ENCODE results near the gene KCND2.

Gene KCND2

GRCh38 chr7:120703585-120704240, 430.7 kb downstream of the KCND2 start:
- H3K27ac ChIP-seq (ENCODE audit: low read depth, low read length) = no peak overlapping the region
- no peaks in the 10 kb centered on the region for H3K9me3 ChIP-seq (ENCODE audit: control insufficient read depth in 5 of 5, low read length in 5 of 5)
- no peaks in the 10 kb centered on the region for H3K27me3 ChIP-seq (ENCODE audit: control insufficient read depth in 5 of 5, insufficient read depth in 4 of 5, low read length in 5 of 5)
- H3K9ac ChIP-seq (ENCODE audit: low read length in 5 of 5) = no peak overlapping the region
- H3K36me3 ChIP-seq (ENCODE audit: control insufficient read depth in 5 of 5, insufficient read depth in 5 of 5, low read length in 5 of 5) = no peaks in the 10 kb centered on the region
- no peaks in the 10 kb centered on the region for H3K4me1 ChIP-seq (ENCODE audit: control insufficient read depth in 5 of 5, insufficient read depth in 5 of 5, low read length in 5 of 5)
- H3K4me3 ChIP-seq (ENCODE audit: low read depth in 1 of 5, low read length in 5 of 5) = no peak overlapping the region

GRCh38 chr7:120709252-120709971, 436.4 kb downstream of the KCND2 start:
- H3K27me3 ChIP-seq (ENCODE audit: control insufficient read depth in 5 of 5, insufficient read depth in 4 of 5, low read length in 5 of 5) = no peaks in the 10 kb centered on the region
- H3K9me3 ChIP-seq (ENCODE audit: control insufficient read depth in 5 of 5, low read length in 5 of 5) = no peaks in the 10 kb centered on the region
- no peaks in the 10 kb centered on the region for H3K36me3 ChIP-seq (ENCODE audit: control insufficient read depth in 5 of 5, insufficient read depth in 5 of 5, low read length in 5 of 5)
- H3K9ac ChIP-seq (ENCODE audit: low read length in 5 of 5) = no peak overlapping the region
- H3K27ac ChIP-seq (ENCODE audit: low read depth, low read length) = no peak overlapping the region
- no peak overlapping the region for H3K4me3 ChIP-seq (ENCODE audit: low read depth in 1 of 5, low read length in 5 of 5)
- H3K4me1 ChIP-seq (ENCODE audit: control insufficient read depth in 5 of 5, insufficient read depth in 5 of 5, low read length in 5 of 5) = no peaks in the 10 kb centered on the region

GRCh38 chr7:120709972-120710320, 437.0 kb downstream of the KCND2 start:
- Histone ChIP-seq H3K27ac (ENCODE audit: low read depth, low read length) (no peak overlapping the region), H3K4me1 (ENCODE audit: control insufficient read depth in 5 of 5, insufficient read depth in 5 of 5, low read length in 5 of 5) (no peaks in the 10 kb centered on the region), H3K4me3 (ENCODE audit: low read depth in 1 of 5, low read length in 5 of 5) (no peak overlapping the region), H3K9me3 (ENCODE audit: control insufficient read depth in 5 of 5, low read length in 5 of 5) (no peaks in the 10 kb centered on the region), H3K36me3 (ENCODE audit: control insufficient read depth in 5 of 5, insufficient read depth in 5 of 5, low read length in 5 of 5) (no peaks in the 10 kb centered on the region), H3K27me3 (ENCODE audit: control insufficient read depth in 5 of 5, insufficient read depth in 4 of 5, low read length in 5 of 5) (no peaks in the 10 kb centered on the region), H3K9ac (ENCODE audit: low read length in 5 of 5) (no peak overlapping the region)

- no peaks in the 10 kb centered on the region for H3K9me3 ChIP-seq (ENCODE audit: control insufficient read depth in 5 of 5, low read length in 5 of 5)
- H3K27ac ChIP-seq (ENCODE audit: low read depth, low read length) = no peak overlapping the region
- no peaks in the 10 kb centered on the region for H3K27me3 ChIP-seq (ENCODE audit: control insufficient read depth in 5 of 5, insufficient read depth in 4 of 5, low read length in 5 of 5)
- H3K9ac ChIP-seq (ENCODE audit: low read length in 5 of 5) = no peak overlapping the region
- H3K36me3 ChIP-seq (ENCODE audit: control insufficient read depth in 5 of 5, insufficient read depth in 5 of 5, low read length in 5 of 5) = no peaks in the 10 kb centered on the region
- H3K4me3 ChIP-seq (ENCODE audit: low read depth in 1 of 5, low read length in 5 of 5) = no peak overlapping the region
- H3K4me1 ChIP-seq (ENCODE audit: control insufficient read depth in 5 of 5, insufficient read depth in 5 of 5, low read length in 5 of 5) = peaks cover 0 to 3% (median 0%) of the 10 kb centered on the region in 5 donors
Measured at GRCh38 chr7:120714945-120715344, 442.0 kb downstream of the KCND2 start.

- no peak overlapping the region for H3K4me3 ChIP-seq (ENCODE audit: low read depth in 1 of 5, low read length in 5 of 5)
- no peaks in the 10 kb centered on the region for H3K36me3 ChIP-seq (ENCODE audit: control insufficient read depth in 5 of 5, insufficient read depth in 5 of 5, low read length in 5 of 5)
- H3K27me3 ChIP-seq (ENCODE audit: control insufficient read depth in 5 of 5, insufficient read depth in 4 of 5, low read length in 5 of 5) = no peaks in the 10 kb centered on the region
- no peak overlapping the region for H3K9ac ChIP-seq (ENCODE audit: low read length in 5 of 5)
- peaks cover 0 to 9% (median 0%) of the 10 kb centered on the region in 5 donors for H3K4me1 ChIP-seq (ENCODE audit: control insufficient read depth in 5 of 5, insufficient read depth in 5 of 5, low read length in 5 of 5)
- no peak overlapping the region for H3K27ac ChIP-seq (ENCODE audit: low read depth, low read length)
- H3K9me3 ChIP-seq (ENCODE audit: control insufficient read depth in 5 of 5, low read length in 5 of 5) = no peaks in the 10 kb centered on the region
Measured at GRCh38 chr7:120716307-120716706, 443.3 kb downstream of the KCND2 start.

GRCh38 chr7:120717166-120717565, 444.2 kb downstream of the KCND2 start:
- no peaks in the 10 kb centered on the region for H3K36me3 ChIP-seq (ENCODE audit: control insufficient read depth in 5 of 5, insufficient read depth in 5 of 5, low read length in 5 of 5)
- no peak overlapping the region for H3K9ac ChIP-seq (ENCODE audit: low read length in 5 of 5)
- no peaks in the 10 kb centered on the region for H3K27me3 ChIP-seq (ENCODE audit: control insufficient read depth in 5 of 5, insufficient read depth in 4 of 5, low read length in 5 of 5)
- H3K4me3 ChIP-seq (ENCODE audit: low read depth in 1 of 5, low read length in 5 of 5) = no peak overlapping the region
- no peak overlapping the region for H3K27ac ChIP-seq (ENCODE audit: low read depth, low read length)
- H3K4me1 ChIP-seq (ENCODE audit: control insufficient read depth in 5 of 5, insufficient read depth in 5 of 5, low read length in 5 of 5) = peaks cover 0 to 9% (median 0%) of the 10 kb centered on the region in 5 donors
- no peaks in the 10 kb centered on the region for H3K9me3 ChIP-seq (ENCODE audit: control insufficient read depth in 5 of 5, low read length in 5 of 5)

GRCh38 chr7:120718361-120718760, 445.4 kb downstream of the KCND2 start:
- peaks cover 0 to 9% (median 0%) of the 10 kb centered on the region in 5 donors for H3K4me1 ChIP-seq (ENCODE audit: control insufficient read depth in 5 of 5, insufficient read depth in 5 of 5, low read length in 5 of 5)
- no peaks in the 10 kb centered on the region for H3K9me3 ChIP-seq (ENCODE audit: control insufficient read depth in 5 of 5, low read length in 5 of 5)
- no peak overlapping the region for H3K4me3 ChIP-seq (ENCODE audit: low read depth in 1 of 5, low read length in 5 of 5)

GRCh38 chr7:120720317-120720716, 447.3 kb downstream of the KCND2 start:
- Histone ChIP-seq H3K27me3 (ENCODE audit: control insufficient read depth in 5 of 5, insufficient read depth in 4 of 5, low read length in 5 of 5) (no peaks in the 10 kb centered on the region), H3K4me3 (ENCODE audit: low read depth in 1 of 5, low read length in 5 of 5) (no peak overlapping the region), H3K36me3 (ENCODE audit: control insufficient read depth in 5 of 5, insufficient read depth in 5 of 5, low read length in 5 of 5) (no peaks in the 10 kb centered on the region), H3K27ac (ENCODE audit: low read depth, low read length) (no peak overlapping the region), H3K9me3 (ENCODE audit: control insufficient read depth in 5 of 5, low read length in 5 of 5) (no peaks in the 10 kb centered on the region), H3K9ac (ENCODE audit: low read length in 5 of 5) (no peak overlapping the region), H3K4me1 (ENCODE audit: control insufficient read depth in 5 of 5, insufficient read depth in 5 of 5, low read length in 5 of 5) (peaks cover 0 to 9% (median 4%) of the 10 kb centered on the region in 5 donors)

More at GRCh38 chr7:120718361-120718760, 445.4 kb downstream of the KCND2 start:
- H3K27ac ChIP-seq (ENCODE audit: low read depth, low read length) = no peak overlapping the region
- no peaks in the 10 kb centered on the region for H3K36me3 ChIP-seq (ENCODE audit: control insufficient read depth in 5 of 5, insufficient read depth in 5 of 5, low read length in 5 of 5)
- H3K9ac ChIP-seq (ENCODE audit: low read length in 5 of 5) = no peak overlapping the region
- no peaks in the 10 kb centered on the region for H3K27me3 ChIP-seq (ENCODE audit: control insufficient read depth in 5 of 5, insufficient read depth in 4 of 5, low read length in 5 of 5)

- no peaks in the 10 kb centered on the region for H3K27me3 ChIP-seq (ENCODE audit: control insufficient read depth in 5 of 5, insufficient read depth in 4 of 5, low read length in 5 of 5)
- no peaks in the 10 kb centered on the region for H3K36me3 ChIP-seq (ENCODE audit: control insufficient read depth in 5 of 5, insufficient read depth in 5 of 5, low read length in 5 of 5)
- no peak overlapping the region for H3K9ac ChIP-seq (ENCODE audit: low read length in 5 of 5)
- H3K4me3 ChIP-seq (ENCODE audit: low read depth in 1 of 5, low read length in 5 of 5) = no peak overlapping the region
- no peaks in the 10 kb centered on the region for H3K9me3 ChIP-seq (ENCODE audit: control insufficient read depth in 5 of 5, low read length in 5 of 5)
- peaks cover 0 to 12% (median 4%) of the 10 kb centered on the region in 5 donors for H3K4me1 ChIP-seq (ENCODE audit: control insufficient read depth in 5 of 5, insufficient read depth in 5 of 5, low read length in 5 of 5)
- H3K27ac ChIP-seq (ENCODE audit: low read depth, low read length) = no peak overlapping the region
Measured at GRCh38 chr7:120723465-120724385, 450.8 kb downstream of the KCND2 start.

- no peak overlapping the region for H3K27ac ChIP-seq (ENCODE audit: low read depth, low read length)
- H3K9ac ChIP-seq (ENCODE audit: low read length in 5 of 5) = no peak overlapping the region
- H3K4me3 ChIP-seq (ENCODE audit: low read depth in 1 of 5, low read length in 5 of 5) = no peak overlapping the region
- no peaks in the 10 kb centered on the region for H3K9me3 ChIP-seq (ENCODE audit: control insufficient read depth in 5 of 5, low read length in 5 of 5)
- peaks cover 0 to 12% (median 4%) of the 10 kb centered on the region in 5 donors for H3K4me1 ChIP-seq (ENCODE audit: control insufficient read depth in 5 of 5, insufficient read depth in 5 of 5, low read length in 5 of 5)
- no peaks in the 10 kb centered on the region for H3K36me3 ChIP-seq (ENCODE audit: control insufficient read depth in 5 of 5, insufficient read depth in 5 of 5, low read length in 5 of 5)
- no peaks in the 10 kb centered on the region for H3K27me3 ChIP-seq (ENCODE audit: control insufficient read depth in 5 of 5, insufficient read depth in 4 of 5, low read length in 5 of 5)
Measured at GRCh38 chr7:120724448-120724847, 451.5 kb downstream of the KCND2 start.
